ENCODE data around the gene HSPB3. TPM values are rescaled to one million over a fixed set of nuclear protein-coding genes. Genes with fewer than 3 reads are reported as not detected.

The HSPB3 gene
- not detected in 2 replicates for total RNA-seq

GRCh38 chr5:54455413-54456157 lies at the start of gene HSPB3:
Gene HSPB3, plus strand, starts transcription at chr5:54455699. Its CDS starts 91 bp downstream, at chr5:54455790.

Other genes with a start within 250 kb of the HSPB3 start
- 4.9 and 10.3 TPM in 2 replicates for gene ARL15, start 145.1 kb upstream of the HSPB3 start, total RNA-seq
- 35.5 and 35.8 TPM in 2 replicates for gene SNX18, start 62.1 kb downstream of the HSPB3 start, total RNA-seq